Immature natural killer cell (primary cell): ENCODE measurements around the gene TMEM176B. TPM values are rescaled to one million over a fixed set of nuclear protein-coding genes. Genes with fewer than 3 reads are reported as not detected.

ENCODE experiments used
- DNase-seq, 3 donors: peaks; one replicate each; pipeline ENCODE4 v3.0.0; 2022; ENCODE audit warnings: mixed read lengths in 1 of 3
- H3K27ac Mint-ChIP-seq, 6 donors: one replicate each; pipeline ENCODE4 v1.8.0; 2020; ENCODE audit warnings: mixed read lengths in 6 of 6, mild to moderate bottlenecking in 5 of 6, inconsistent platforms in 4 of 6, moderate library complexity in 3 of 6
- H3K27me3 Mint-ChIP-seq, 3 donors: one replicate each; pipeline ENCODE4 v1.8.0; 2020 to 2021; ENCODE audit warnings: low read depth in 3 of 3, mild to moderate bottlenecking in 3 of 3, mixed read lengths in 3 of 3, moderate library complexity in 3 of 3, inconsistent platforms in 1 of 3
- H3K36me3 Mint-ChIP-seq, 3 donors: one replicate each; pipeline ENCODE4 v1.8.0; 2020; ENCODE audit warnings: mixed read lengths in 3 of 3, inconsistent platforms in 2 of 3, mild to moderate bottlenecking in 2 of 3
- H3K4me1 Mint-ChIP-seq, 2 donors: one replicate each; pipeline ENCODE4 v1.8.0; 2020; ENCODE audit warnings: inconsistent platforms in 2 of 2, mild to moderate bottlenecking in 2 of 2, mixed read lengths in 2 of 2, moderate library complexity in 1 of 2
- H3K4me3 Mint-ChIP-seq, 5 donors: one replicate each; pipeline ENCODE4 v1.8.0; 2020; ENCODE audit warnings: mild to moderate bottlenecking in 5 of 5, mixed read lengths in 5 of 5, inconsistent platforms in 3 of 5, moderate library complexity in 3 of 5
- H3K9me3 Mint-ChIP-seq, 6 donors: one replicate each; pipeline ENCODE4 v1.8.0; 2020; ENCODE audit warnings: mild to moderate bottlenecking in 6 of 6, mixed read lengths in 6 of 6, inconsistent platforms in 4 of 6, moderate library complexity in 3 of 6
- polyA plus RNA-seq, 3 donors: library from polyadenylated mRNA; unstranded; fragments of 300-500 nt; fragmentation: Illumina TruSeq; gene quantifications; one replicate each; pipeline ENCODE4 v1.2.3, GENCODE V29; 2021

The TMEM176B gene
- polyA plus RNA-seq, 3 donors from 2014 or later = 0.87 TPM; not detected in 2

DNA sequence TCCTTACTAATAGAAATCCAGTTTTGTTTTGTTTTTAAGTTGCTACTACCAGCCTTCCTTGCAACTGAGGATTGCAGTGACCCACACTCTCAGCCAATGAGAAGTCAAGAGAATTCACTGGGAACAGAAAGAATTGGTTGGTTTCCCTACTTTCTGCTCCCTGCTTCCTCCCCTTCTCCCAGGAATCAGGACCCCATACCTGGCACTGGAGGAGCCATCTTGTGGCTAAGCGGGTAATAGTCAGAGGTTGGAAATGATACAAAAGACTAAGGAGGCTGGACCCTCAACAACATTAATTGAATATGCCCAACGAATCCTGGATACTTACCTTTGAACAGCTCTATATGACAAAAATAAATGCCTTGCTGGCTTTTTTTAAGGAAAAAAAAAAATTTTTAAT lies 6.7 kb upstream of the TMEM176B start:
- H3K9me3 Mint-ChIP-seq = peaks cover 10 to 19% (median 15%) of the 10 kb centered on the region in 6 donors
- peaks cover 0 to 10% (median 6%) of the 10 kb centered on the region in 3 donors for H3K36me3 Mint-ChIP-seq
- H3K4me1 Mint-ChIP-seq = peaks cover 3% of the 10 kb centered on the region in 2 donors
- H3K27ac Mint-ChIP-seq = no peak overlapping the region
- H3K4me3 Mint-ChIP-seq = no peak overlapping the region
- peaks cover 17 to 30% (median 21%) of the 10 kb centered on the region in 3 donors for H3K27me3 Mint-ChIP-seq
- no peak for DNase-seq

DNA sequence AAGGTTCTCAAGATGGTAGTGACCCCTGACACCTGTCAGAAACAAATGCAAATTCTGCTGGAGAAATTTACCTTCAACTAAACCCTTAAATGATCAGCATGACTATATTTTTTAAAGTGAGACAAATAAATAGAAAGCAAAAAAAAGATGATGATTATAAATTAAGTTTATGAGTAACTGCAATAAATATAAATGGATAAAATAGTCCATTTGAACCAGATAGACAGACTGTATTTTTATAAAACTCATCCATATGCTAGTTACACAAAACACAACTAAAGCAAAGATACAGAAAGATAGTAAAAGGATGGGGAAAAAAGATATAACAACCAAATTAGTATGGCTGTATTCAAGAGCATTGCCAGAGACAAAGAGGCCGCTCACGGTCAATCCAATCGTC lies 6.3 kb upstream of the TMEM176B start:
- DNase-seq = no peak
- Mint-ChIP-seq H3K36me3 (peaks cover 0 to 12% (median 6%) of the 10 kb centered on the region in 3 donors), H3K9me3 (peaks cover 10 to 19% (median 15%) of the 10 kb centered on the region in 6 donors), H3K4me3 (no peak overlapping the region), H3K27me3 (peaks cover 17 to 29% (median 23%) of the 10 kb centered on the region in 3 donors), H3K4me1 (peaks cover 4 to 6% of the 10 kb centered on the region in 2 donors), H3K27ac (no peak overlapping the region)

DNA sequence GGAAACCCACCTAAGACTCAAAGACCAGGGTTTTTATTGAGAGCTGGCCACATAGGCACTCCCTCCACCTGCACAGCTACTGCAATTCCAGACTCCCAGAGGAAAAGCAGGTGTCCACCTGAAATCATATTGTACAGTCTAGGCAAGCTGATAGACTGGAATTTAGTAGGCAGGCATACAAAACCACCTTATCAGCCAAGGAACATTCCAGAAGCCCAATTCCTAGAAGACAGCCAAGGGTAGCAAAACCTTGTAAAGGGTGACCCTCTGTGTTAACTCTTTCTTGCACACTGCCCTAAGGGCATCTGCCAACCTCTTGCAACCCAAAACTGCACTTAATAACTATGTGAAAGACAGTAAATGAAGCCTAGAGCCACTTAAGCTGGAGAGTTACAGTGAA lies 5.7 kb upstream of the TMEM176B start:
- no peak overlapping the region for H3K4me3 Mint-ChIP-seq
- H3K36me3 Mint-ChIP-seq = peaks cover 0 to 12% (median 6%) of the 10 kb centered on the region in 3 donors
- H3K27me3 Mint-ChIP-seq = peaks cover 20 to 26% (median 20%) of the 10 kb centered on the region in 3 donors
- H3K9me3 Mint-ChIP-seq = peaks cover 10 to 19% (median 15%) of the 10 kb centered on the region in 6 donors
- no peak overlapping the region for H3K27ac Mint-ChIP-seq
- DNase-seq = no peak
- peaks cover 6% of the 10 kb centered on the region in 2 donors for H3K4me1 Mint-ChIP-seq

DNA sequence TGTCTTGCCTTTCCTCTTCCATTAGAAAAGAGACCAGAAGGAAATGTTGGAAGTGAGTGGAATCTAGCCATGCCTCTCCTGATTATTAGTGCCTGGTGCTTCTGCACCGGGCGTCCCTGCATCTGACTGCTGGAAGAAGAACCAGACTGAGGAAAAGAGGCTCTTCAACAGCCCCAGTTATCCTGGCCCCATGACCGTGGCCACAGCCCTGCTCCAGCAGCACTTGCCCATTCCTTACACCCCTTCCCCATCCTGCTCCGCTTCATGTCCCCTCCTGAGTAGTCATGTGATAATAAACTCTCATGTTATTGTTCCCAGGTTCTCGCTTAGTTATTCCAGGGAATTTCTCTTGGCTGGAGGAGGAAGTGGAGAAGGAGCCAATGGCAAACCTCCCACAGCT lies 4.6 kb upstream of the TMEM176B start:
- Mint-ChIP-seq H3K27ac (no peak overlapping the region), H3K9me3 (peaks cover 10 to 19% (median 15%) of the 10 kb centered on the region in 6 donors), H3K36me3 (peaks cover 0 to 12% (median 6%) of the 10 kb centered on the region in 3 donors), H3K4me1 (peaks cover 6% of the 10 kb centered on the region in 2 donors), H3K4me3 (no peak overlapping the region), H3K27me3 (peaks cover 16 to 26% (median 19%) of the 10 kb centered on the region in 3 donors)
- no peak for DNase-seq

DNA sequence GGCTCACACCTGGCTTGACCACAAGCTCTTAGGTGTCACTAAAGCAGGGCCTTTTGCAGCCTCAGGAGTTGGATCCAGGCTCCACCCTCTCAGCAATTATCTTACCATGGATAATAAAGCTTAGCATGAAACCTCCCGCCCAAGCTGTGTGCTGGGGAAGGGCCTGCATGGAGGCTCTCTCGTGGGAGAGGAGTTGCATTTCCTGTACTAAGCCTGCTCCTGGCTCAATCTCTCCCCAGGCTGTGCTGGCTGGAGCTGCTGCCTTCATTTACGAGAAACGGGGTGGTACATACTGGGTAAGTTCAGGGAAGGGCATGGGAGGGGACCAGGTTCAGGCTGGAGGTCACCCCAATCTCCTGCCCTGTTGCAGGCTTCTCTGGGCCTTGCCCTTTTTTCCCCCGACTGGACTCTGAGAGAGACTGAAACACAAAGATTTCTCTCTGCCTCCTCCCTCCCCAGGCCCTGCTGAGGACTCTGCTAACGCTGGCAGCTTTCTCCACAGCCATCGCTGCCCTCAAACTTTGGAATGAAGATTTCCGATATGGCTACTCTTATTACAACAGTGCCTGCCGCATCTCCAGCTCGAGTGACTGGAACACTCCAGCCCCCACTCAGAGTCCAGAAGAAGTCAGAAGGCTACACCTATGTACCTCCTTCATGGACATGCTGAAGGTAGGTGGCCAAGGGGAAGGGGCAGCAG lies 3.1 kb upstream of the TMEM176B start:
- peaks cover 10 to 19% (median 14%) of the 10 kb centered on the region in 6 donors for H3K9me3 Mint-ChIP-seq
- DNase-seq = no peak
- H3K4me1 Mint-ChIP-seq = peaks cover 11% of the 10 kb centered on the region in 2 donors
- no peak overlapping the region for H3K27ac Mint-ChIP-seq
- peaks cover 19 to 33% (median 23%) of the 10 kb centered on the region in 3 donors for H3K27me3 Mint-ChIP-seq
- H3K4me3 Mint-ChIP-seq = no peak overlapping the region
- peaks cover 0 to 12% (median 6%) of the 10 kb centered on the region in 3 donors for H3K36me3 Mint-ChIP-seq

DNA sequence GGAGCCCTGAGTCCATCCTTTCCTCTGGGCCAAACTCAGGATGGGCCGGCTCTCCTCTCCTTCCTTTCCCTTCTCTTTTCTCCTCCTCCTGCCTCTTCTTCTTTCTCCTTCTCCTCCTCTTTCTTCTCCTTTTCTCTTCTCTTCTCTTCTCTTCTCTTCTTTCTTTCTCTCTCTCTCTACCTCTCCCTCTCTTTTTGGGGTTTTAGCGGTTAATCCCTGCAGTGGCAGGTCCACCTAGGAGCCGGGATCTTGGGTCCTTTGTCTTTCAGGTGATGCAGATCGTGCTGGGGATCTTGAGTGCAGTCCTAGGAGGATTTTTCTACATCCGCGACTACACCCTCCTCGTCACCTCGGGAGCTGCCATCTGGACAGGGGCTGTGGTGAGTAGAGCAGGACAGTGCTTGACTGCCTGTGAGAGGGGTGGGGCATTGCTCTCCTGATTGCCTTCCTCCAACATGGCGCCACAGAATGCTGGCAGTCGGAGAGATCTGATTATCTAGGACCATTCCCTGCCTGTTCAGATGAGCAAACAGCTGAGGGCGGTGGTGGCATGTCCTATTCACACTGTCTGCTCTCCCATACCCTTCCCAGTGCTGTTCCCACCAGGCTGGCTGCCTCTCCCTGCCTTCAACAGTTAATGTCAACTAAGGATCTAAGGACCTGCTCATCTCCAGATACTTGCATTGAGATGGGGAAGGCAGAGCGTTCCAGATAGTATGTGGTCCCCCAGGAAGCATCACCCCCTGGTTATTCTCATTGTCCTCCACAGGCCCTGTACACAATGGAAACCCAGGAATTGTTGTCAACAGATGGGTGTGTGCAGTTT lies 2.0 kb upstream of the TMEM176B start:
- no peak for DNase-seq
- no peak overlapping the region for H3K27ac Mint-ChIP-seq
- peak overlapping the region; percentile 16 to 72 (median 61) for H3K4me3 Mint-ChIP-seq
- peaks cover 17 to 34% (median 21%) of the 10 kb centered on the region in 3 donors for H3K27me3 Mint-ChIP-seq
- peaks cover 0 to 12% (median 6%) of the 10 kb centered on the region in 3 donors for H3K36me3 Mint-ChIP-seq
- peaks cover 11% of the 10 kb centered on the region in 2 donors for H3K4me1 Mint-ChIP-seq
- peaks cover 10 to 19% (median 14%) of the 10 kb centered on the region in 6 donors for H3K9me3 Mint-ChIP-seq

DNA sequence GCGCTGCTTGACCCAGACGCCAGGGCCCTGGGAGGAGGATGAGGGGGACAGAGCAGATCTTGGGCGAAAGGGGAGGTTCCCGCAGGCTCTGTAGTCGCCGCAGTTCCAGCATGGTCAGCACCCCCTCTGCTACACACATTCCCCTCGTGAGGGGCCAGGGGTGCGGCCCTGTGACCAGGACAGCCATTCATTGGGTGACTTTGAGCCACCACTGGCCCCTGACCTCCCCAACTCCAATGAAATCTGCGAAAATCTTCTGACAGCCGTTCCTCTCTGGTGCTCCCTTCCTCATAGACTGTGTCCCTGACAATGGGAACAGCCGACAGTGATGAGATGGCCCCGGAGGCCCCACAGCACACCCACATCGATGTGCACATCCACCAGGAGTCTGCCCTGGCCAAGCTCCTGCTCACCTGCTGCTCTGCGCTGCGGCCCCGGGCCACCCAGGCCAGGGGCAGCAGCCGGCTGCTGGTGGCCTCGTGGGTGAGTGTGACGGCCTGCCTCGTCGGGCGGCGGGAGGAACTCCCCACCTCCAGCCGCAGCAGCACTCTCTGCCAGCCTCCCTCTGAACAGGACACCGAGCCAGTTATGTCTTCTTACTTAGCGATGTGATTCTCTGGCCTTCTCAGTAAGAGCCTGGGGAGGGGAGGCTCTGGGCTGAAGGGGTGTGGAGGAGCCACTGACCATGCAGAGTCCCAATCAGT lies 1.2 kb upstream of the TMEM176B start:
- Mint-ChIP-seq H3K4me3 (peak overlapping the region; percentile 44 to 70 (median 56)), H3K36me3 (peaks cover 0 to 8% (median 6%) of the 10 kb centered on the region in 3 donors), H3K9me3 (peaks cover 7 to 15% (median 13%) of the 10 kb centered on the region in 6 donors), H3K27me3 (peaks cover 17 to 34% (median 22%) of the 10 kb centered on the region in 3 donors), H3K4me1 (peaks cover 11% of the 10 kb centered on the region in 2 donors), H3K27ac (no peak overlapping the region)
- DNase-seq = no peak

DNA sequence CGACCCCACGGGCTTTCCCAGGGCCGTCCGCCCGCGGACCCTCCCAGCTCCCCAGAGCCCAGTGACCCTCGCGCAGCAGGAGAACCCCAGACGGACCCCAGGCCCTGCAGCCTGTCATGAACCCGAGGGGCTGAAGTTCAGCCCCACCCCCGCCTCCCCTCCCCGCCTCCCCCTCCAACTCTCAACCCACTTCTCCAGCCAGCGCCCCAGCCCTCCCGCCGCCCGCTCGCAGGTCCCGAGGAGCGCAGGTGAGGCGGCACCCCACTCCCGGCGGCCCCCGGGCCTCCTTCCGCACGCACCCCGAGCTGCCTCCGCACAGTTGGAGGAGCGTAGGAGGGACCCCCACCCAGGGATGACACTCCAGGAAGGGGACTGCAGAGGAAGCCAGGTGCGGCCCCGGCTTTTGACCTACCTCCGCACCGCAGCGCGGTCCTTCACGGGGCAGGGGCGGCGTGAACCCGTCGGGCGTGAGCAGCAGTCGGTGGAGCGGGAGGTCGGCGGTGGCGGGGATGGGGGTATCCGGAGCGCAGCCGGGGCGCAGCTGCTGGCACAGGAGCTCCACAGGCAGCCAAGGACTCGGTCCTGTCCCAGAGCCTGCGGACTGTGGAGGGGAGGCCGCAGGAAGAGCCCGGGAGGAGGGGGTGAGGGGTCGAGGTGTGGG lies 547 bp upstream of the TMEM176B start, which contains the start of gene TMEM176A:
Gene TMEM176A, plus strand, starts transcription at position 189 of the 661 bp plus-strand sequence. CDS start 782 bp downstream, outside the sequence.
- H3K9me3 Mint-ChIP-seq = peaks cover under 1 to 10% (median 6%) of the 10 kb centered on the region in 6 donors
- H3K27ac Mint-ChIP-seq = no peak within 1 kb of the TSS
- peak within 1 kb of the TSS; percentile 44 to 56 (median 55) for H3K4me3 Mint-ChIP-seq
- H3K4me1 Mint-ChIP-seq = peaks cover 11% of the 10 kb centered on the region in 2 donors
- peaks cover 15 to 38% (median 23%) of the 10 kb centered on the region in 3 donors for H3K27me3 Mint-ChIP-seq
- H3K36me3 Mint-ChIP-seq = peaks cover 0 to 4% (median 1%) of the 10 kb centered on the region in 3 donors
- DNase-seq = no peak

DNA sequence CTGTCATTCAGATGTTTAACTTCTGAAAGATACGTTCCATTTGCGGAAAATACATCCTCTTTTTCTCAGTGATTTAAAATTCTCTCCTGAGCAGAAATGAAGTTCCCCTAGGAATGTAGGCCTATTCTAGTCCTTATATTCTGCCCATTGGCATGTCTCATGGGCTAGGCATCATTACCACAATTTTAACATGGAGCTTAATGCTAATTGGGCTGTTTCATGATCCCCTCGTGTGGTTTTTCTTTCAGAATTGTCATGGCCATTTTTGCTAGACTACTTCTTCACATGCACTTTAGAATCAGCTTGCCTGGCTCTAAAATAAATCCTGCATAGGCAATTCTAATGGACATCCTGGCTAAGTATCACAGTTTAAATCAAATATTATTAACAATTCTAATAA lies 1.0 kb downstream of the TMEM176B start:
- no peak overlapping the region for H3K27ac Mint-ChIP-seq
- H3K4me3 Mint-ChIP-seq = peak overlapping the region; percentile 27 to 52 (median 31)
- H3K9me3 Mint-ChIP-seq = peaks cover 0 to 3% (median 0%) of the 10 kb centered on the region in 6 donors
- peaks cover 10 to 30% (median 23%) of the 10 kb centered on the region in 3 donors for H3K27me3 Mint-ChIP-seq
- DNase-seq = no peak
- H3K4me1 Mint-ChIP-seq = peaks cover 11% of the 10 kb centered on the region in 2 donors
- H3K36me3 Mint-ChIP-seq = peaks cover 0 to 4% (median 0%) of the 10 kb centered on the region in 3 donors

DNA sequence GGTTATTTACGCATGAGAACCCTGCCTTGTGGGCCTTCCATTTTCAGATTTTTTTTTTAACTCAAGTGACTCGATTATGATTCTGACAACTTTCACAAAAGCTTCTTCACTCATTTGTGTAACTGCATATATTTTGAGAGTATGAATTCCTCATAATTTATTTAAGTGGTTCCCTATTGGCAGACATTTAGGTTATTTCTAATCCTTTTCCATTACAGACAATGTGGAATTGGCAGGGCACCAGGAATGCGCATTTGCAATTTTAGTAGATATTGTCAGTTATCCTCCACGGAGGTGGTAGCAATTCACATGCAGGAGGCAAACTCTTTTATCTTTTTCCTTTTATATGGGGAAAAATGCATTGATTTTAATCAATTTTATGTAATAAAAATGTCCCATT lies 2.5 kb downstream of the TMEM176B start:
- peaks cover 0 to 3% (median 0%) of the 10 kb centered on the region in 6 donors for H3K9me3 Mint-ChIP-seq
- H3K27me3 Mint-ChIP-seq = peaks cover 9 to 30% (median 17%) of the 10 kb centered on the region in 3 donors
- no peak overlapping the region for H3K4me3 Mint-ChIP-seq
- no peak for DNase-seq
- H3K36me3 Mint-ChIP-seq = peaks cover 0 to 4% (median 0%) of the 10 kb centered on the region in 3 donors
- no peak overlapping the region for H3K27ac Mint-ChIP-seq
- peaks cover 11% of the 10 kb centered on the region in 2 donors for H3K4me1 Mint-ChIP-seq

DNA sequence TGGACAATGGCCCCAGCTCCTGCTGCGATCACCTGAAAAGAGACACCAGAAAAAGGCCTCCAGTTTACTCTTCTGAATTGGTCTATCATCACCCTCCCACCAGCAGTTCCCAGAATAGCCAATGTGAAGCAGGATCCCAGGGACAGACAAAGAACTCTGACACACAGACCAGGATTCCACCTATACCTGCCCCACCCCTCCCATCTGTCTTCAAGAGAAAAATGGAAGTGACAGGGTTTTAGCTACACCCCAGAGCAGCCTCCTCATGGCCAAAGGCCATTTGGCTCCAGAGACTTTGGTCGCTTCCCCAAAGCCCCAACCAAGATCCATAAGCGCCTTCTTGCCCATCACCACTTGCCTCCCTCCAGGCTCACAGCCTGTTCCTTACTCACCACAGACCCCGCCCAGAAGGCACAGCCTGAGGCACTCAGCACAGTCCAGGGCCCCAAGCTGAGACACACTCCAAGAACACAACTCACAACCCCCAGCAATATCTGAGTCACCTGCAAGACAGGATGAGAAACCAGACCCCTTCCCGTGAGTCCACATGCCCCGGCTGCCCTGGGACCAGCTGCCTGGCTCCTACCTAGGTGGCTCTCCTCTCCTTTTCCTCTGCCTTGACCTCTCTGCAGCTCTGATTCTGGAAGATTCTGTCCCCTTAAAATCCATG lies 6.5 kb downstream of the TMEM176B start:
- Mint-ChIP-seq H3K9me3 (no peaks in the 10 kb centered on the region), H3K4me1 (no peaks in the 10 kb centered on the region), H3K36me3 (no peaks in the 10 kb centered on the region), H3K4me3 (no peak overlapping the region), H3K27ac (no peak overlapping the region), H3K27me3 (peaks cover 2 to 9% (median 8%) of the 10 kb centered on the region in 3 donors)
- no peak for DNase-seq

DNA sequence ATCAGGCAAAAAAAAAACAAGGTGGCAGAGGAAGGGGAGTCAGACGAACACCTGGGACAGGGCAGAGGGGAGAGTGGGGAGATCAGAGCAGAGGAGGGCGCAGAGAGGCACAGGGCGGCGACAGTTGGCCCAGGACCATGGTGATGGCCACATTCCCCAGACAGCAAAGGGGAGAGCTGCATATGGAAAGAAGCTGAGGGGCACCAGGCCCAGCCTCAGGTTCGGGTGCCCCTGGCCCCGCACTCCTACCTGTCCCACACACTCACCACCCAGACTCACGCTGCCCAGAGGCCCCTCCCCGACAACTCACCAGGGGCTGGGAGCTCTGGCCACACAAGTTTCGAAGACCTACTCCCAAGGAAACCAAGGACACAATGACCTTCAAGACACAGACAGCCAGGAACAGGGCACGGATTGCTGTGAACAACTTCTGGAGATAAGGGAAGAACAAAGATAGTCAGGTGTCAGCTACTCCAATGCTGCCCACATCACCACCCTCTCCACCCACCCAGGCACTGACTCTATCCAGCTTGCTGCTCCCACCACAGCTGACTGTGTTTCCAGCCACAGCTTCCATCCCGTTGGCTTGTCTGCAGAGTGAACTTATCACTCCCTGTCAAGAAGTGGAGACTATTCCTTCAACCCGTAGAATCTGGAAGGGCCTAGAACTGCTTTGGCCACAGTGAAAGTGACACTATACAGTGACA lies 8.3 kb downstream of the TMEM176B start:
- H3K27me3 Mint-ChIP-seq = peaks cover 6 to 12% (median 8%) of the 10 kb centered on the region in 3 donors
- H3K27ac Mint-ChIP-seq = no peak overlapping the region
- H3K9me3 Mint-ChIP-seq = no peaks in the 10 kb centered on the region
- no peak overlapping the region for H3K4me3 Mint-ChIP-seq
- no peaks in the 10 kb centered on the region for H3K4me1 Mint-ChIP-seq
- no peak for DNase-seq
- no peaks in the 10 kb centered on the region for H3K36me3 Mint-ChIP-seq
